Thoracic aorta (tissue), 2 donors: Measurements from ENCODE around the gene PVALB. TPM values are rescaled to one million over a fixed set of nuclear protein-coding genes. Genes with fewer than 3 reads are reported as not detected.

Experiments
- ATAC-seq: fragments of 150-250 bp; one replicate; pipeline ENCODE4 v1.8.0; 2017; ENCODE audit warnings: low read depth; ENCODE audit not compliant: insufficient number of reproducible peaks, low FRiP score
- DNase-seq: peaks from one replicate; pipeline ENCODE4 v3.0.0-alpha.2; 2020; ENCODE audit warnings: low spot score
- H3K27ac ChIP-seq, 2 donors: fragments of 200-600 bp; sonication (generic); 1 replicate in 1 of 2; 2 replicates in 1 of 2; pipeline ENCODE4 v1.5.1; 2016; ENCODE audit warnings: mild to moderate bottlenecking in 2 of 2, moderate library complexity in 2 of 2
- H3K27me3 ChIP-seq: fragments of 200-600 bp; sonication (generic); replicated peaks from 2 replicates; pipeline ENCODE4 v1.6.0; 2016; ENCODE audit warnings: mild to moderate bottlenecking; ENCODE audit not compliant: insufficient read depth
- H3K36me3 ChIP-seq: fragments of 200-600 bp; sonication (generic); one replicate; pipeline ENCODE4 v1.5.1; 2016
- H3K4me1 ChIP-seq, 2 donors: fragments of 200-600 bp; sonication (generic); 1 replicate in 1 of 2; 2 replicates in 1 of 2; pipeline versions ENCODE4 v1.5.1 to v1.6.0; 2016; ENCODE audit warnings: low read depth in 2 of 2, mild to moderate bottlenecking in 1 of 2; ENCODE audit not compliant: control insufficient read depth in 1 of 2
- H3K4me3 ChIP-seq: fragments of 200-600 bp; sonication (generic); 2 replicates; pipeline ENCODE4 v1.5.1; 2016; ENCODE audit warnings: mild to moderate bottlenecking
- H3K9me3 ChIP-seq: fragments of 200-600 bp; sonication (generic); 2 replicates; pipeline ENCODE4 v1.5.1; 2016
- CTCF ChIP-seq: fragments of 200-600 bp; sonication (generic); IDR thresholded peaks from one replicate; pipeline ENCODE4 v1.5.1; 2019; ENCODE audit warnings: antibody characterized with exemption
- total RNA-seq, 2 donors: library from RNA; depleted of rRNA; stranded (reverse); fragments of >200 nt; gene quantifications; one replicate each; pipeline versions ENCODE4 v1.1.0 to v1.2.3, GENCODE V29; 2016

The PVALB gene
- total RNA-seq, 2 donors from 2014 or later = not detected

GRCh38 chr22:36840106-36840505, 23.3 kb upstream of the PVALB start:
- ATAC-seq = no peak

GRCh38 chr22:36839356-36840073, 22.7 kb upstream of the PVALB start:
- H3K27ac ChIP-seq = no peak overlapping the region
- H3K4me1 ChIP-seq = no peaks in the 10 kb centered on the region
- no peak overlapping the region for H3K4me3 ChIP-seq
- H3K9me3 ChIP-seq = no peaks in the 10 kb centered on the region
- ATAC-seq (no peak), DNase-seq (no peak)
- H3K27me3 ChIP-seq = no peaks in the 10 kb centered on the region
- H3K36me3 ChIP-seq = no peaks in the 10 kb centered on the region
- no peak for TF ChIP-seq CTCF

More at GRCh38 chr22:36840106-36840505, 23.3 kb upstream of the PVALB start:
- Histone ChIP-seq H3K4me1 (no peaks in the 10 kb centered on the region), H3K36me3 (no peaks in the 10 kb centered on the region), H3K27me3 (no peaks in the 10 kb centered on the region), H3K27ac (no peak overlapping the region), H3K4me3 (no peak overlapping the region), H3K9me3 (no peaks in the 10 kb centered on the region)
- TF ChIP-seq CTCF = no peak
- no peak for DNase-seq

GRCh38 chr22:36838119-36839030, 21.5 kb upstream of the PVALB start:
- Histone ChIP-seq H3K9me3 (no peaks in the 10 kb centered on the region), H3K27ac (no peak overlapping the region), H3K4me1 (no peaks in the 10 kb centered on the region), H3K27me3 (no peaks in the 10 kb centered on the region), H3K4me3 (no peak overlapping the region), H3K36me3 (no peaks in the 10 kb centered on the region)
- ATAC-seq = no peak
- no peak for DNase-seq
- TF ChIP-seq CTCF = no peak

GRCh38 chr22:36835903-36836302, 19.1 kb upstream of the PVALB start:
- H3K4me3 ChIP-seq = no peak overlapping the region
- TF ChIP-seq CTCF = no peak
- ATAC-seq (no peak), DNase-seq (no peak)
- no peak overlapping the region for H3K27ac ChIP-seq
- H3K27me3 ChIP-seq = no peaks in the 10 kb centered on the region
- H3K4me1 ChIP-seq = no peaks in the 10 kb centered on the region
- no peaks in the 10 kb centered on the region for H3K36me3 ChIP-seq
- H3K9me3 ChIP-seq = no peaks in the 10 kb centered on the region

GRCh38 chr22:36833073-36833472, 16.2 kb upstream of the PVALB start:
- no peak for ATAC-seq
- no peak for DNase-seq
- H3K9me3 ChIP-seq = no peaks in the 10 kb centered on the region
- H3K27ac ChIP-seq = no peak overlapping the region
- no peaks in the 10 kb centered on the region for H3K27me3 ChIP-seq
- no peaks in the 10 kb centered on the region for H3K36me3 ChIP-seq
- no peaks in the 10 kb centered on the region for H3K4me1 ChIP-seq
- TF ChIP-seq CTCF = no peak
- no peak overlapping the region for H3K4me3 ChIP-seq
